Natural killer cell treated with Interleukin-12 subunit alpha and Interleukin-12 subunit beta and Interleukin-15 and Interleukin-18, amount 100 ng/mL, for 72 hours (primary cell): ENCODE measurements around the gene FBXO47. TPM values are rescaled to one million over a fixed set of nuclear protein-coding genes. Genes with fewer than 3 reads are reported as not detected.

ENCODE experiments used
- ATAC-seq, 2 donors: fragments of 150-1000 bp; cut with Tn5 transposase in 1 of 2; sonication (Bioruptor Pico), chemical (Tn5 transposase) in 1 of 2; 2 replicates each; pipeline ENCODE4 v1.10.0; 2021
- DNase-seq: peaks from one replicate; pipeline ENCODE4 v3.0.0; 2022; ENCODE audit warnings: low spot score
- H3K27ac Mint-ChIP-seq, 2 donors: 1 replicate in 1 of 2; 2 replicates in 1 of 2; pipeline ENCODE4 v1.8.0; 2022; ENCODE audit warnings: mixed read lengths in 2 of 2, mild to moderate bottlenecking in 1 of 2, moderate library complexity in 1 of 2
- H3K27me3 Mint-ChIP-seq, 2 donors: 1 replicate in 1 of 2; 2 replicates in 1 of 2; pipeline ENCODE4 v1.8.0; 2022; ENCODE audit warnings: mixed read lengths in 2 of 2
- H3K36me3 Mint-ChIP-seq: one replicate; pipeline ENCODE4 v1.8.0; 2022; ENCODE audit warnings: mixed read lengths
- H3K4me1 Mint-ChIP-seq, 2 donors: 1 replicate in 1 of 2; 2 replicates in 1 of 2; pipeline ENCODE4 v1.8.0; 2022; ENCODE audit warnings: low read depth in 2 of 2, mixed read lengths in 2 of 2, mild to moderate bottlenecking in 1 of 2
- H3K4me3 Mint-ChIP-seq: one replicate; pipeline ENCODE4 v1.8.0; 2022; ENCODE audit warnings: mixed read lengths
- H3K9me3 Mint-ChIP-seq: 2 replicates; pipeline ENCODE4 v1.8.0; 2022; ENCODE audit warnings: mixed read lengths
- total RNA-seq, 2 donors: library from RNA; stranded (reverse); gene quantifications; one replicate each; pipeline ENCODE4 v1.2.3, GENCODE V29; 2022

FBXO47 gene
- total RNA-seq, 2 donors from 2014 or later: 0.12 TPM; not detected in 1

GRCh38 chr17:38897671-38898290 is 69.4 kb downstream of the FBXO47 start:
- H3K4me1 Mint-ChIP-seq: peaks cover 57 to 61% of the 10 kb centered on the region in 2 donors
- peak overlapping the region; percentile 91 to 98 for H3K27ac Mint-ChIP-seq
- peaks cover 5% of the 10 kb centered on the region for H3K36me3 Mint-ChIP-seq
- no peaks in the 10 kb centered on the region for H3K27me3 Mint-ChIP-seq
- ATAC-seq (no peak), DNase-seq (no peak)
- peak overlapping the region; percentile 89 for H3K4me3 Mint-ChIP-seq
- H3K9me3 Mint-ChIP-seq: no peaks in the 10 kb centered on the region

- H3K4me3 Mint-ChIP-seq: peak overlapping the region; percentile 89
Measured at GRCh38 chr17:38897176-38897575, 70.0 kb downstream of the FBXO47 start.

GRCh38 chr17:38896346-38896954 is 70.8 kb downstream of the FBXO47 start:
- peak overlapping the region; percentile 91 to 98 for H3K27ac Mint-ChIP-seq
- no peaks in the 10 kb centered on the region for H3K27me3 Mint-ChIP-seq
- peak overlapping the region; percentile 32 for H3K4me3 Mint-ChIP-seq
- no peaks in the 10 kb centered on the region for H3K9me3 Mint-ChIP-seq
- DNase-seq: no peak
- ATAC-seq: no peak
- peaks cover 5% of the 10 kb centered on the region for H3K36me3 Mint-ChIP-seq
- peaks cover 64 to 70% of the 10 kb centered on the region in 2 donors for H3K4me1 Mint-ChIP-seq

More at GRCh38 chr17:38897176-38897575, 70.0 kb downstream of the FBXO47 start:
- DNase-seq: no peak
- Mint-ChIP-seq H3K36me3 (peaks cover 5% of the 10 kb centered on the region), H3K27me3 (no peaks in the 10 kb centered on the region), H3K9me3 (no peaks in the 10 kb centered on the region), H3K27ac (peak overlapping the region; percentile 91 to 98), H3K4me1 (peaks cover 57 to 65% of the 10 kb centered on the region in 2 donors)
- no peak for ATAC-seq

- DNase-seq (no peak), ATAC-seq (no peak)
- peak overlapping the region; percentile 40 for H3K4me3 Mint-ChIP-seq
- peaks cover 5% of the 10 kb centered on the region for H3K36me3 Mint-ChIP-seq
- peaks cover 62 to 72% of the 10 kb centered on the region in 2 donors for H3K4me1 Mint-ChIP-seq
- no peaks in the 10 kb centered on the region for H3K27me3 Mint-ChIP-seq
- no peaks in the 10 kb centered on the region for H3K9me3 Mint-ChIP-seq
- H3K27ac Mint-ChIP-seq: peak overlapping the region; percentile 85 to 92
Measured at GRCh38 chr17:38894276-38894675, 72.9 kb downstream of the FBXO47 start.

- Mint-ChIP-seq H3K4me3 (peak overlapping the region; percentile 40), H3K36me3 (peaks cover 2% of the 10 kb centered on the region)
- ATAC-seq: peak; percentile 88 to 91
Measured at GRCh38 chr17:38893607-38894006, 73.6 kb downstream of the FBXO47 start.

GRCh38 chr17:38893113-38893512 is 74.1 kb downstream of the FBXO47 start:
- Mint-ChIP-seq H3K4me3 (peak overlapping the region; percentile 40), H3K4me1 (peaks cover 61 to 70% of the 10 kb centered on the region in 2 donors), H3K9me3 (no peaks in the 10 kb centered on the region), H3K27ac (peak overlapping the region; percentile 85 to 92), H3K27me3 (no peaks in the 10 kb centered on the region), H3K36me3 (no peaks in the 10 kb centered on the region)
- no peak for DNase-seq
- no peak for ATAC-seq

More at GRCh38 chr17:38893607-38894006, 73.6 kb downstream of the FBXO47 start:
- DNase-seq: peak; percentile 89
- Mint-ChIP-seq H3K9me3 (no peaks in the 10 kb centered on the region), H3K27ac (peak overlapping the region; percentile 85 to 92), H3K27me3 (no peaks in the 10 kb centered on the region), H3K4me1 (peaks cover 62 to 72% of the 10 kb centered on the region in 2 donors)

- Mint-ChIP-seq H3K36me3 (no peaks in the 10 kb centered on the region), H3K4me1 (peaks cover 56 to 68% of the 10 kb centered on the region in 2 donors), H3K9me3 (no peaks in the 10 kb centered on the region), H3K27ac (peak overlapping the region; percentile 85 to 92), H3K4me3 (peak overlapping the region; percentile 40), H3K27me3 (no peaks in the 10 kb centered on the region)
- ATAC-seq (no peak), DNase-seq (no peak)
Measured at GRCh38 chr17:38892620-38893019, 74.6 kb downstream of the FBXO47 start.

- Mint-ChIP-seq H3K36me3 (no peaks in the 10 kb centered on the region), H3K27ac (peak overlapping the region; percentile 85 to 92), H3K4me3 (peak overlapping the region; percentile 48), H3K27me3 (no peaks in the 10 kb centered on the region), H3K4me1 (peaks cover 53 to 69% of the 10 kb centered on the region in 2 donors), H3K9me3 (no peaks in the 10 kb centered on the region)
- no peak for DNase-seq
- ATAC-seq: no peak
Measured at GRCh38 chr17:38892083-38892482, 75.1 kb downstream of the FBXO47 start.

- no peaks in the 10 kb centered on the region for H3K27me3 Mint-ChIP-seq
- H3K27ac Mint-ChIP-seq: peak overlapping the region; percentile 85 to 92
- DNase-seq (no peak), ATAC-seq (no peak)
- H3K36me3 Mint-ChIP-seq: no peaks in the 10 kb centered on the region
- peaks cover 51 to 68% of the 10 kb centered on the region in 2 donors for H3K4me1 Mint-ChIP-seq
- no peaks in the 10 kb centered on the region for H3K9me3 Mint-ChIP-seq
- peak overlapping the region; percentile 48 for H3K4me3 Mint-ChIP-seq
Measured at GRCh38 chr17:38891441-38891840, 75.8 kb downstream of the FBXO47 start.

- Mint-ChIP-seq H3K27me3 (no peaks in the 10 kb centered on the region), H3K27ac (peak overlapping the region; percentile 80 to 92), H3K9me3 (no peaks in the 10 kb centered on the region), H3K4me3 (peak overlapping the region; percentile 41), H3K4me1 (peaks cover 56 to 69% of the 10 kb centered on the region in 2 donors), H3K36me3 (peaks cover 7% of the 10 kb centered on the region)
- DNase-seq (no peak), ATAC-seq (no peak)
Measured at GRCh38 chr17:38890410-38890746, 76.8 kb downstream of the FBXO47 start.

GRCh38 chr17:38889745-38890409 is 77.3 kb downstream of the FBXO47 start:
- DNase-seq: no peak
- no peaks in the 10 kb centered on the region for H3K9me3 Mint-ChIP-seq
- H3K27ac Mint-ChIP-seq: peak overlapping the region; percentile 80 to 92
- peaks cover 7% of the 10 kb centered on the region for H3K36me3 Mint-ChIP-seq
- H3K4me3 Mint-ChIP-seq: peak overlapping the region; percentile 41
- no peaks in the 10 kb centered on the region for H3K27me3 Mint-ChIP-seq
- ATAC-seq: no peak
- H3K4me1 Mint-ChIP-seq: peaks cover 60 to 74% of the 10 kb centered on the region in 2 donors

- Mint-ChIP-seq H3K4me1 (peaks cover 57 to 71% of the 10 kb centered on the region in 2 donors), H3K9me3 (no peaks in the 10 kb centered on the region), H3K4me3 (no peak overlapping the region), H3K27me3 (no peaks in the 10 kb centered on the region), H3K27ac (peak overlapping the region; percentile 51 to 60), H3K36me3 (peaks cover 7% of the 10 kb centered on the region)
- DNase-seq: no peak
- ATAC-seq: no peak
Measured at GRCh38 chr17:38888842-38889241, 78.4 kb downstream of the FBXO47 start.

- H3K4me1 Mint-ChIP-seq: peaks cover 66 to 74% of the 10 kb centered on the region in 2 donors
- peak overlapping the region; percentile 88 for H3K4me3 Mint-ChIP-seq
- H3K27ac Mint-ChIP-seq: peak overlapping the region; percentile 72 to 86
- no peaks in the 10 kb centered on the region for H3K9me3 Mint-ChIP-seq
- DNase-seq: no peak
- no peaks in the 10 kb centered on the region for H3K27me3 Mint-ChIP-seq
- H3K36me3 Mint-ChIP-seq: peaks cover 10% of the 10 kb centered on the region
- no peak for ATAC-seq
Measured at GRCh38 chr17:38886643-38887010, 80.6 kb downstream of the FBXO47 start.
